ENCODE data around the gene GSTA2. TPM values are rescaled to one million over a fixed set of nuclear protein-coding genes. Genes with fewer than 3 reads are reported as not detected.

The GSTA2 gene
- total RNA-seq, 1 experiment from 2014 or later: not detected

DNA sequence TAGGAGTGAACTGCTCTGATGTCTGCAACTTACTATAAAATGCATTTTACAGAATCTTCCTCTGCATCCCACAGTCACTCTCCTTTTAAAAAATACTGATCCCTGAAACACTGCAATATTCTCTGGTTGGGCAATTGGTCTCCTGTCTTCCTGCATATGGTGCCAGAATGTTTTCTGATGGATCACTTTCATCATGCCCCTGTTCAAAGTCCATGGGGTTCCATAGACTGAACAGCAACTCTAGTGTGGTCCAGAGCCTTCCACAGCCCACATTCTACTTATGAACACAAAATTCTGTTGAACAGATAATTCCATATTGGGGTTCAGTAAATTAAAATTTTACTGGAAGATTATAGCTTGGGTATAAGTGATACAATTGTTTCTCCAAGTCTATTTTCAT is 11.0 kb downstream of the GSTA2 start (continued):
- TF ChIP-seq ZNF512 (CRISPR knock-in tag; IDR thresholded peaks at IDR 0.05; ENCODE audit: borderline replicate concordance) (no peak), SOX15 (CRISPR knock-in tag; IDR thresholded peaks at IDR 0.05) (no peak), ZNF671 (CRISPR knock-in tag; IDR thresholded peaks at IDR 0.05) (no peak), ATF6 (CRISPR knock-in tag; IDR thresholded peaks at IDR 0.05) (no peak), NR3C1 (CRISPR knock-in tag; conservative IDR thresholded peaks at IDR 0.05; ENCODE audit: low read depth) (no peak), ZNF416 (CRISPR knock-in tag; IDR thresholded peaks at IDR 0.05) (no peak), ZNF121 (CRISPR knock-in tag; IDR thresholded peaks at IDR 0.05) (no peak), FOXJ3 (CRISPR knock-in tag; IDR thresholded peaks at IDR 0.05; ENCODE audit: borderline replicate concordance) (no peak), NFE2L1 (CRISPR knock-in tag; IDR thresholded peaks at IDR 0.05) (no peak), NR2C2 (CRISPR knock-in tag; IDR thresholded peaks at IDR 0.05) (no peak), ZBTB21 (CRISPR knock-in tag; IDR thresholded peaks at IDR 0.05; ENCODE audit: borderline replicate concordance) (no peak)

GRCh38 chr6:52749556-52750152 is 13.6 kb downstream of the GSTA2 start:
- ATAC-seq (peak; percentile 96), DNase-seq (ENCODE audit: low spot score) (no peak)
- TF ChIP-seq KAT7 (CRISPR knock-in tag; IDR thresholded peaks at IDR 0.05; ENCODE audit: borderline replicate concordance) (no peak), MYBL2 (CRISPR knock-in tag; IDR thresholded peaks at IDR 0.05) (no peak), ZMAT4 (CRISPR knock-in tag; IDR thresholded peaks at IDR 0.05) (no peak), ZNF232 (CRISPR knock-in tag; IDR thresholded peaks at IDR 0.05) (no peak), CREB1 (CRISPR knock-in tag; IDR thresholded peaks at IDR 0.05) (no peak), GABPB1 (CRISPR knock-in tag; IDR thresholded peaks at IDR 0.05) (no peak), ATF6 (CRISPR knock-in tag; IDR thresholded peaks at IDR 0.05) (no peak), MXD4 (CRISPR knock-in tag; IDR thresholded peaks at IDR 0.05; ENCODE audit: borderline replicate concordance) (no peak), CREM (CRISPR knock-in tag; IDR thresholded peaks at IDR 0.05) (no peak)
- TF ChIP-seq, protein P1, sequence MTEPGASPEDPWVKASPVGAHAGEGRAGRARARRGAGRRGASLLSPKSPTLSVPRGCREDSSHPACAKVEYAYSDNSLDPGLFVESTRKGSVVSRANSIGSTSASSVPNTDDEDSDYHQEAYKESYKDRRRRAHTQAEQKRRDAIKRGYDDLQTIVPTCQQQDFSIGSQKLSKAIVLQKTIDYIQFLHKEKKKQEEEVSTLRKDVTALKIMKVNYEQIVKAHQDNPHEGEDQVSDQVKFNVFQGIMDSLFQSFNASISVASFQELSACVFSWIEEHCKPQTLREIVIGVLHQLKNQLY (CRISPR knock-in tag; IDR thresholded peaks at IDR 0.05): no peak
- TF ChIP-seq, protein P2, sequence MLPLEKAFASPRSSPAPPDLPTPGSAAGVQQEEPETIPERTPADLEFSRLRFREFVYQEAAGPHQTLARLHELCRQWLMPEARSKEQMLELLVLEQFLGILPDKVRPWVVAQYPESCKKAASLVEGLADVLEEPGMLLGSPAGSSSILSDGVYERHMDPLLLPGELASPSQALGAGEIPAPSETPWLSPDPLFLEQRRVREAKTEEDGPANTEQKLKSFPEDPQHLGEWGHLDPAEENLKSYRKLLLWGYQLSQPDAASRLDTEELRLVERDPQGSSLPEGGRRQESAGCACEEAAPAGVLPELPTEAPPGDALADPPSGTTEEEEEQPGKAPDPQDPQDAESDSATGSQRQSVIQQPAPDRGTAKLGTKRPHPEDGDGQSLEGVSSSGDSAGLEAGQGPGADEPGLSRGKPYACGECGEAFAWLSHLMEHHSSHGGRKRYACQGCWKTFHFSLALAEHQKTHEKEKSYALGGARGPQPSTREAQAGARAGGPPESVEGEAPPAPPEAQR (CRISPR knock-in tag; IDR thresholded peaks at IDR 0.05): no peak
- TF ChIP-seq, protein P3, sequence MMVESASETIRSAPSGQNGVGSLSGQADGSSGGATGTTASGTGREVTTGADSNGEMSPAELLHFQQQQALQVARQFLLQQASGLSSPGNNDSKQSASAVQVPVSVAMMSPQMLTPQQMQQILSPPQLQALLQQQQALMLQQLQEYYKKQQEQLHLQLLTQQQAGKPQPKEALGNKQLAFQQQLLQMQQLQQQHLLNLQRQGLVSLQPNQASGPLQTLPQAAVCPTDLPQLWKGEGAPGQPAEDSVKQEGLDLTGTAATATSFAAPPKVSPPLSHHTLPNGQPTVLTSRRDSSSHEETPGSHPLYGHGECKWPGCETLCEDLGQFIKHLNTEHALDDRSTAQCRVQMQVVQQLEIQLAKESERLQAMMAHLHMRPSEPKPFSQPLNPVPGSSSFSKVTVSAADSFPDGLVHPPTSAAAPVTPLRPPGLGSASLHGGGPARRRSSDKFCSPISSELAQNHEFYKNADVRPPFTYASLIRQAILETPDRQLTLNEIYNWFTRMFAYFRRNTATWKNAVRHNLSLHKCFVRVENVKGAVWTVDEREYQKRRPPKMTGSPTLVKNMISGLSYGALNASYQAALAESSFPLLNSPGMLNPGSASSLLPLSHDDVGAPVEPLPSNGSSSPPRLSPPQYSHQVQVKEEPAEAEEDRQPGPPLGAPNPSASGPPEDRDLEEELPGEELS (CRISPR knock-in tag; IDR thresholded peaks at IDR 0.05): no peak
- TF ChIP-seq, protein P4, sequence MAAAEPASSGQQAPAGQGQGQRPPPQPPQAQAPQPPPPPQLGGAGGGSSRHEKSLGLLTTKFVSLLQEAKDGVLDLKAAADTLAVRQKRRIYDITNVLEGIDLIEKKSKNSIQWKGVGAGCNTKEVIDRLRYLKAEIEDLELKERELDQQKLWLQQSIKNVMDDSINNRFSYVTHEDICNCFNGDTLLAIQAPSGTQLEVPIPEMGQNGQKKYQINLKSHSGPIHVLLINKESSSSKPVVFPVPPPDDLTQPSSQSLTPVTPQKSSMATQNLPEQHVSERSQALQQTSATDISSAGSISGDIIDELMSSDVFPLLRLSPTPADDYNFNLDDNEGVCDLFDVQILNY (CRISPR knock-in tag; IDR thresholded peaks at IDR 0.05): no peak

More at GRCh38 chr6:52749556-52750152, 13.6 kb downstream of the GSTA2 start:
- H3K27me3 Mint-ChIP-seq (ENCODE audit: low read depth): peaks cover 11% of the 10 kb centered on the region
- peaks cover 17% of the 10 kb centered on the region for H3K4me1 Mint-ChIP-seq
- POLR2A ChIA-PET: no interaction called here
- H3K4me3 Mint-ChIP-seq: no peak overlapping the region
- no peak overlapping the region for H3K27ac Mint-ChIP-seq
- peaks cover 22% of the 10 kb centered on the region for H3K36me3 Mint-ChIP-seq
- CTCF ChIA-PET: interaction anchor here (1.1 kb wide), 1 partner anchor 25 kb away, joined by 4 read pairs; no protein-coding TSS in a partner anchor
- H3K9me3 Mint-ChIP-seq: peaks cover 24% of the 10 kb centered on the region
